Lung (tissue), 16 donors: ENCODE results near the gene EPHA6. TPM values are rescaled to one million over a fixed set of nuclear protein-coding genes. Genes with fewer than 3 reads are reported as not detected.

Experiments used
- ATAC-seq: fragments of 200-7000 bp; cut with Tn5 transposase; one replicate; pipeline ENCODE4 v1.9.1; 2020; ENCODE audit warnings: moderate number of reproducible peaks; ENCODE audit not compliant: insufficient read depth, low FRiP score
- DNase-seq, 3 donors: peaks; one replicate each; pipeline ENCODE4 v3.0.0-alpha.2; 2013 to 2017
- H3K27ac ChIP-seq, 2 donors: one replicate each; pipeline ENCODE4 v1.5.1; 2013; ENCODE audit warnings: mild to moderate bottlenecking in 2 of 2, moderate library complexity in 2 of 2, control low read depth in 1 of 2, inconsistent platforms in 1 of 2, low read depth in 1 of 2, low read length in 1 of 2
- H3K27me3 ChIP-seq, 3 donors: one replicate each; pipeline ENCODE4 v1.5.1; 2013; ENCODE audit warnings: low read length in 2 of 3; ENCODE audit not compliant: control insufficient read depth in 3 of 3, insufficient read depth in 3 of 3
- H3K36me3 ChIP-seq, 4 donors: one replicate each; pipeline ENCODE4 v1.5.1; 2013; ENCODE audit warnings: low read length in 4 of 4, mild to moderate bottlenecking in 1 of 4, moderate library complexity in 1 of 4; ENCODE audit not compliant: control insufficient read depth in 4 of 4, insufficient read depth in 4 of 4
- H3K4me1 ChIP-seq, 5 donors: one replicate each; pipeline ENCODE4 v1.5.1; 2013; ENCODE audit warnings: low read length in 5 of 5, mild to moderate bottlenecking in 2 of 5, moderate library complexity in 1 of 5; ENCODE audit not compliant: control insufficient read depth in 5 of 5, insufficient read depth in 5 of 5
- H3K4me3 ChIP-seq: one replicate; pipeline ENCODE4 v1.5.1; 2013; ENCODE audit warnings: mild to moderate bottlenecking, control low read depth, moderate library complexity
- H3K9ac ChIP-seq, 2 donors: one replicate each; pipeline ENCODE4 v1.5.1; 2013; ENCODE audit warnings: low read length in 2 of 2, control low read depth in 1 of 2; ENCODE audit not compliant: insufficient read depth in 1 of 2
- H3K9me3 ChIP-seq, 4 donors: one replicate each; pipeline ENCODE4 v1.5.1; 2013; ENCODE audit warnings: low read length in 3 of 4, mild to moderate bottlenecking in 1 of 4, moderate library complexity in 1 of 4; ENCODE audit not compliant: control insufficient read depth in 4 of 4, insufficient read depth in 3 of 4
- CTCF ChIP-seq: IDR thresholded peaks from 2 replicates; pipeline ENCODE4 v1.5.1; 2012; ENCODE audit warnings: mild to moderate bottlenecking; ENCODE audit errors: control extremely low read depth, extremely low read depth
- WGBS, 2 donors: extraction: QIAGEN DNeasy Blood & Tissue Kit; methylation state at CpG; one replicate each; pipeline ENCODE4 v1.1.7; 2013; 5-methylcytosine and 5-hydroxymethylcytosine counted together
- long read RNA-seq, 5 donors: transcript quantifications; one replicate each; lab custom pipeline, GENCODE V29; 2026
- polyA plus RNA-seq, 2 donors: library from polyadenylated mRNA; stranded (reverse); fragments of 200-250 nt; gene quantifications; one replicate each; pipeline ENCODE4 v1.2.1, GENCODE V29; 2013
- total RNA-seq, 2 donors: library from RNA; depleted of rRNA in 1 of 2; stranded (reverse); fragments of >200 nt in 1 of 2; gene quantifications; one replicate each; pipeline ENCODE4 v1.2.1, GENCODE V29; 2014 to 2021
- donor health status: control.
- donor health status: control.
- donor health status: Bipolar disorder and iron deficiency.
- donor health status: healthy.
- donor health status: DM: yes; HTN: yes; CAD: no.

The EPHA6 gene
- total RNA-seq (1 to 10 TPM in 1 of 2 donors, under 1 TPM in 1; 0.31 to 1.3 TPM), polyA plus RNA-seq (not detected)
- long read RNA-seq, donor 1: 0 reads
- long read RNA-seq, donor 2: 0 reads
- long read RNA-seq, donor 3: 0 reads
- long read RNA-seq, donor 4: 0 reads
- long read RNA-seq, donor 5: 0 reads

- Histone ChIP-seq H3K27me3 (peaks cover 4 to 48% (median 21%) of the 10 kb centered on the region in 3 donors), H3K9ac (no peak within 1 kb of the TSS)
These were observed at the start of gene EPHA6 for GRCh38 chr3:96813820-96814650. TSS of gene EPHA6 (plus strand) at chr3:96814594.

GRCh38 chr3:96776818-96777217 is 37.6 kb upstream of the EPHA6 start:
- H3K27ac ChIP-seq: no peak overlapping the region
- DNase-seq: no peak

More at GRCh38 chr3:96813820-96814650, at the start of gene EPHA6:
- TF ChIP-seq CTCF: no peak
- no peak within 1 kb of the TSS for H3K27ac ChIP-seq
- H3K36me3 ChIP-seq: no peaks in the 10 kb centered on the region
- no peaks in the 10 kb centered on the region for H3K9me3 ChIP-seq
- WGBS, 2 donors: 0 to 2% methylated on average over 62 to 83 of the region's 83 CpGs
- ATAC-seq (peak; percentile 68), DNase-seq (peak; percentile 63 to 70 (median 69))
- peak within 1 kb of the TSS; percentile 18 for H3K4me3 ChIP-seq
- peaks cover 0 to 14% (median 5%) of the 10 kb centered on the region in 5 donors for H3K4me1 ChIP-seq

GRCh38 chr3:96779810-96780209 is 34.6 kb upstream of the EPHA6 start:
- Histone ChIP-seq H3K9me3 (peaks cover 0 to 9% (median 0%) of the 10 kb centered on the region in 4 donors), H3K4me1 (no peaks in the 10 kb centered on the region), H3K4me3 (no peak overlapping the region), H3K27ac (no peak overlapping the region), H3K9ac (no peak overlapping the region), H3K27me3 (no peaks in the 10 kb centered on the region), H3K36me3 (no peaks in the 10 kb centered on the region)
- 86 to 89% methylated on average over 6 of the region's 6 CpGs for WGBS, 2 donors
- ATAC-seq: no peak
- no peak for TF ChIP-seq CTCF
- DNase-seq: no peak

More at GRCh38 chr3:96776818-96777217, 37.6 kb upstream of the EPHA6 start:
- Histone ChIP-seq H3K9ac (no peak overlapping the region), H3K4me1 (no peaks in the 10 kb centered on the region), H3K27me3 (no peaks in the 10 kb centered on the region), H3K4me3 (no peak overlapping the region), H3K36me3 (no peaks in the 10 kb centered on the region), H3K9me3 (peaks cover 0 to 9% (median 0%) of the 10 kb centered on the region in 4 donors)
- ATAC-seq: no peak
- 44 to 67% methylated on average over 38 to 43 of the region's 43 CpGs for WGBS, 2 donors
- TF ChIP-seq CTCF: no peak
